Activated T-cell treated with anti-CD3 and anti-CD28 coated beads for 24 hours (primary cell): ENCODE data around the gene HOXD10.

Source experiments
- DNase-seq: peaks from one replicate; pipeline ENCODE4 v3.0.0-alpha.2; 2020; ENCODE audit warnings: low read depth

Gene HOXD10

GRCh38 chr2:176082824-176083751 lies 33.5 kb upstream of the HOXD10 start:
- DNase-seq, result no peak

GRCh38 chr2:176083796-176084261 lies 32.7 kb upstream of the HOXD10 start, which contains the start of gene EVX2:
Gene EVX2 (minus strand): TSS chr2:176083962. CDS start chr2:176083776, 186 bp downstream.
- DNase-seq, result no peak

GRCh38 chr2:176084611-176085119 lies 31.9 kb upstream of the HOXD10 start:
- DNase-seq, result no peak

- DNase-seq, result no peak
Measured at GRCh38 chr2:176085120-176085788, 31.3 kb upstream of the HOXD10 start.

- DNase-seq, result no peak
Measured at GRCh38 chr2:176085861-176086771, 30.5 kb upstream of the HOXD10 start.

GRCh38 chr2:176087330-176088047 lies 29.1 kb upstream of the HOXD10 start:
- no peak for DNase-seq

- DNase-seq, result no peak
Measured at GRCh38 chr2:176088048-176088936, 28.3 kb upstream of the HOXD10 start.

GRCh38 chr2:176088937-176089842 lies 27.4 kb upstream of the HOXD10 start:
- no peak for DNase-seq

- no peak for DNase-seq
Measured at GRCh38 chr2:176089843-176090395, 26.7 kb upstream of the HOXD10 start.

- DNase-seq, result no peak
Measured at GRCh38 chr2:176090862-176091261, 25.7 kb upstream of the HOXD10 start.

GRCh38 chr2:176091329-176092258 lies 25.0 kb upstream of the HOXD10 start:
- no peak for DNase-seq

GRCh38 chr2:176092270-176093144 lies 24.1 kb upstream of the HOXD10 start, which contains the start of gene HOXD13:
Gene HOXD13 (plus strand): TSS chr2:176092721. CDS start chr2:176092891, 170 bp downstream.
- DNase-seq, result no peak

GRCh38 chr2:176093145-176093897 lies 23.3 kb upstream of the HOXD10 start:
- DNase-seq, result no peak

GRCh38 chr2:176093898-176094249 lies 22.7 kb upstream of the HOXD10 start:
- DNase-seq, result no peak

GRCh38 chr2:176094349-176094748 lies 22.2 kb upstream of the HOXD10 start:
- DNase-seq, result no peak

- DNase-seq, result no peak
Measured at GRCh38 chr2:176095421-176095820, 21.2 kb upstream of the HOXD10 start.
